ENCODE results near the gene PRKCE.

Gene PRKCE

DNA sequence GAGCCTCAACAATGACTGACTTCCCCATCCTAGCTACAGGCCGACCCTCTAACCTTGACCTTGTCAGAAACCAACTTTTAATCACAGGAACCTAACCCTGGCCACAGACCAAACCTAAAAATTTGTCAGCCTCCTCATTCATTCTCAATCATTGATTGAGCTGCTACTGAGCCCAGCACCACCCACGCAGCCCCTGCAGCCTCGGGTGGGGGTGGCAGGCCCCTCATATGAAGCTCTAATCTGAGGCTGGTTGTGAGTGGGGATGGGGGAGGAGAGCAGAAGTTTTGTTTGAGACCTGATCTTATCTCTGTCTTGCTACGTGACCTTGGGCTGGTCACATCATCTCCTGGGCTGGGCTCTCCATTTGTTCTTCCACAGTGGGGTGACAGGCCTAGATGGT, 546.2 kb downstream of the PRKCE start:
- Histone ChIP-seq H3K9ac (ENCODE audit: low read length) (no peak overlapping the region), H3K79me2 (ENCODE audit: control insufficient read depth, insufficient read depth, low read length) (no peaks in the 10 kb centered on the region), H4K8ac (ENCODE audit: low read depth, low read length) (no peak overlapping the region), H4K5ac (ENCODE audit: low read length) (no peak overlapping the region), H2BK15ac (replicated peaks; ENCODE audit: low read depth) (no peak overlapping the region), H3K27me3 (ENCODE audit: insufficient read depth, low read length, poor library complexity) (no peaks in the 10 kb centered on the region), H3K27ac (ENCODE audit: low read depth, low read length) (no peak overlapping the region), H3K36me3 (ENCODE audit: control insufficient read depth, insufficient read depth, low read length) (no peaks in the 10 kb centered on the region), H3K4ac (ENCODE audit: low read depth, low read length) (no peak overlapping the region), H2BK120ac (ENCODE audit: low read depth, low read length) (no peak overlapping the region), H3K79me1 (ENCODE audit: low read length) (no peaks in the 10 kb centered on the region), H3K56ac (ENCODE audit: low read length) (no peak overlapping the region), H3K4me3 (ENCODE audit: low read length) (no peak overlapping the region), H3K18ac (ENCODE audit: low read length) (no peak overlapping the region), H3K23ac (ENCODE audit: low read length) (no peak overlapping the region), H2BK5ac (ENCODE audit: low read length) (no peak overlapping the region), H3K4me1 (ENCODE audit: control insufficient read depth, low read depth, low read length) (no peaks in the 10 kb centered on the region), H2AK5ac (ENCODE audit: low read length) (no peak overlapping the region), H3K4me2 (ENCODE audit: low read length) (no peak overlapping the region)
- DNase-seq, result no peak
- no CpG with 5 or more reads among the region's 4 CpGs for WGBS (ENCODE audit: extremely low coverage, insufficient coverage, low lambda C conversion rate)

- no CpG with 5 or more reads among the region's 5 CpGs for WGBS (ENCODE audit: extremely low coverage, insufficient coverage, low lambda C conversion rate)
- no peak overlapping the region for H3K4me3 ChIP-seq (ENCODE audit: low read length)
- H2AK5ac ChIP-seq (ENCODE audit: low read length), result no peak overlapping the region
- H3K27ac ChIP-seq (ENCODE audit: low read depth, low read length), result no peak overlapping the region
- DNase-seq, result no peak
- no peak overlapping the region for H2BK120ac ChIP-seq (ENCODE audit: low read depth, low read length)
- H3K56ac ChIP-seq (ENCODE audit: low read length), result no peak overlapping the region
- H4K5ac ChIP-seq (ENCODE audit: low read length), result no peak overlapping the region
- no peak overlapping the region for H2BK5ac ChIP-seq (ENCODE audit: low read length)
- H3K9ac ChIP-seq (ENCODE audit: low read length), result no peak overlapping the region
- H3K4me1 ChIP-seq (ENCODE audit: control insufficient read depth, low read depth, low read length), result no peaks in the 10 kb centered on the region
- no peak overlapping the region for H4K8ac ChIP-seq (ENCODE audit: low read depth, low read length)
- H3K23ac ChIP-seq (ENCODE audit: low read length), result no peak overlapping the region
- no peak overlapping the region for H3K4ac ChIP-seq (ENCODE audit: low read depth, low read length)
- no peaks in the 10 kb centered on the region for H3K36me3 ChIP-seq (ENCODE audit: control insufficient read depth, insufficient read depth, low read length)
- no peak overlapping the region for H3K4me2 ChIP-seq (ENCODE audit: low read length)
- H2BK15ac ChIP-seq (replicated peaks; ENCODE audit: low read depth), result no peak overlapping the region
- H3K18ac ChIP-seq (ENCODE audit: low read length), result no peak overlapping the region
- H3K79me2 ChIP-seq (ENCODE audit: control insufficient read depth, insufficient read depth, low read length), result no peaks in the 10 kb centered on the region
- H3K27me3 ChIP-seq (ENCODE audit: insufficient read depth, low read length, poor library complexity), result no peaks in the 10 kb centered on the region
- no peaks in the 10 kb centered on the region for H3K79me1 ChIP-seq (ENCODE audit: low read length)
These were observed 546.8 kb downstream of the PRKCE start for GRCh38 chr2:46198164-46198883.

- WGBS (ENCODE audit: extremely low coverage, insufficient coverage, low lambda C conversion rate), result no CpG with 5 or more reads among the region's 6 CpGs
- H3K4ac ChIP-seq (ENCODE audit: low read depth, low read length), result no peak overlapping the region
- H3K79me2 ChIP-seq (ENCODE audit: control insufficient read depth, insufficient read depth, low read length), result no peaks in the 10 kb centered on the region
- no peaks in the 10 kb centered on the region for H3K27me3 ChIP-seq (ENCODE audit: insufficient read depth, low read length, poor library complexity)
- no peak for DNase-seq
- H3K79me1 ChIP-seq (ENCODE audit: low read length), result no peaks in the 10 kb centered on the region
- no peak overlapping the region for H2BK120ac ChIP-seq (ENCODE audit: low read depth, low read length)
- H3K56ac ChIP-seq (ENCODE audit: low read length), result no peak overlapping the region
- no peak overlapping the region for H3K9ac ChIP-seq (ENCODE audit: low read length)
- no peaks in the 10 kb centered on the region for H3K36me3 ChIP-seq (ENCODE audit: control insufficient read depth, insufficient read depth, low read length)
- H4K8ac ChIP-seq (ENCODE audit: low read depth, low read length), result no peak overlapping the region
- H3K18ac ChIP-seq (ENCODE audit: low read length), result no peak overlapping the region
- H3K23ac ChIP-seq (ENCODE audit: low read length), result no peak overlapping the region
- no peak overlapping the region for H4K5ac ChIP-seq (ENCODE audit: low read length)
- no peaks in the 10 kb centered on the region for H3K4me1 ChIP-seq (ENCODE audit: control insufficient read depth, low read depth, low read length)
- H3K4me3 ChIP-seq (ENCODE audit: low read length), result no peak overlapping the region
- H2BK5ac ChIP-seq (ENCODE audit: low read length), result no peak overlapping the region
- no peak overlapping the region for H2AK5ac ChIP-seq (ENCODE audit: low read length)
- H3K4me2 ChIP-seq (ENCODE audit: low read length), result no peak overlapping the region
- no peak overlapping the region for H3K27ac ChIP-seq (ENCODE audit: low read depth, low read length)
- H2BK15ac ChIP-seq (replicated peaks; ENCODE audit: low read depth), result no peak overlapping the region
These were observed 547.5 kb downstream of the PRKCE start for GRCh38 chr2:46198966-46199365.

DNA sequence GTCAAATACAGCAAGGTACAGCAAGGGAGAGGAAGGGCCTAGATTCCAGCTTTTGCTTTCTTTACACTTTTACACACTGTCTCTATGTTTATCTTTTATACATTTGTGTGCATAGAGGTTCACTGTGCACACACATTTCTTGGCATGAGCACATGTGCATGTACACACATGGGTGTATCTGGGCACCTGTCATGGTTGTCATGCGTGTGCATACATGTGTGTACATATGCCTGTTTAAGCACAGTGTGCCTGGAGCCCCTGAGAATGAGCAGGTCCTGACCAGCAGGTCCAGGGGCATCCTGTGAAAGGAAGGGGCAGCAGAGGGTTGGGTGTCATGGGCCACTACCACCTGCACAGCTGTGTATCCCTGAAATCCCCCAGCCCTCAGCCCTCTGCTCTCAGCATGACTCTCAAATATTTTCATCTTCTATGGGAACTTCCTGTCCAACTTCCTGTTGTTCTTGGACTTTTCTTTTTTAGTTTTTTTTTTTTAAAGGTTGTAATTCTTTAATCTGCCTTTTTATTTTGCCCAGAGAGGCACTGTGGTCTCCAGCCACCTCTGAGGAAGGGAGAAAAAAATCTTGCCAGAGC, 548.7 kb downstream of the PRKCE start:
- H2BK120ac ChIP-seq (ENCODE audit: low read depth, low read length), result no peak overlapping the region
- H3K4ac ChIP-seq (ENCODE audit: low read depth, low read length), result no peak overlapping the region
- H2BK5ac ChIP-seq (ENCODE audit: low read length), result no peak overlapping the region
- H3K4me1 ChIP-seq (ENCODE audit: control insufficient read depth, low read depth, low read length), result no peaks in the 10 kb centered on the region
- no peak overlapping the region for H3K4me3 ChIP-seq (ENCODE audit: low read length)
- H2BK15ac ChIP-seq (replicated peaks; ENCODE audit: low read depth), result no peak overlapping the region
- H4K5ac ChIP-seq (ENCODE audit: low read length), result no peak overlapping the region
- no peak overlapping the region for H3K4me2 ChIP-seq (ENCODE audit: low read length)
- no peaks in the 10 kb centered on the region for H3K79me1 ChIP-seq (ENCODE audit: low read length)
- H3K9ac ChIP-seq (ENCODE audit: low read length), result no peak overlapping the region
- no peak overlapping the region for H4K8ac ChIP-seq (ENCODE audit: low read depth, low read length)
- H3K56ac ChIP-seq (ENCODE audit: low read length), result no peak overlapping the region
- H3K18ac ChIP-seq (ENCODE audit: low read length), result no peak overlapping the region
- no peak overlapping the region for H2AK5ac ChIP-seq (ENCODE audit: low read length)
- no CpG with 5 or more reads among the region's 1 CpG for WGBS (ENCODE audit: extremely low coverage, insufficient coverage, low lambda C conversion rate)
- H3K79me2 ChIP-seq (ENCODE audit: control insufficient read depth, insufficient read depth, low read length), result no peaks in the 10 kb centered on the region
- H3K23ac ChIP-seq (ENCODE audit: low read length), result no peak overlapping the region
- H3K27ac ChIP-seq (ENCODE audit: low read depth, low read length), result no peak overlapping the region
- H3K36me3 ChIP-seq (ENCODE audit: control insufficient read depth, insufficient read depth, low read length), result no peaks in the 10 kb centered on the region
- no peaks in the 10 kb centered on the region for H3K27me3 ChIP-seq (ENCODE audit: insufficient read depth, low read length, poor library complexity)
- no peak for DNase-seq

- Histone ChIP-seq H3K36me3 (ENCODE audit: control insufficient read depth, insufficient read depth, low read length) (no peaks in the 10 kb centered on the region), H3K4me2 (ENCODE audit: low read length) (no peak overlapping the region), H3K18ac (ENCODE audit: low read length) (no peak overlapping the region), H3K4me3 (ENCODE audit: low read length) (no peak overlapping the region), H3K79me2 (ENCODE audit: control insufficient read depth, insufficient read depth, low read length) (no peaks in the 10 kb centered on the region), H3K9ac (ENCODE audit: low read length) (no peak overlapping the region), H3K23ac (ENCODE audit: low read length) (no peak overlapping the region), H2AK5ac (ENCODE audit: low read length) (no peak overlapping the region), H4K8ac (ENCODE audit: low read depth, low read length) (no peak overlapping the region), H3K27me3 (ENCODE audit: insufficient read depth, low read length, poor library complexity) (no peaks in the 10 kb centered on the region), H3K56ac (ENCODE audit: low read length) (no peak overlapping the region), H3K4me1 (ENCODE audit: control insufficient read depth, low read depth, low read length) (no peaks in the 10 kb centered on the region), H2BK120ac (ENCODE audit: low read depth, low read length) (no peak overlapping the region), H3K4ac (ENCODE audit: low read depth, low read length) (no peak overlapping the region), H2BK15ac (replicated peaks; ENCODE audit: low read depth) (no peak overlapping the region), H3K79me1 (ENCODE audit: low read length) (no peaks in the 10 kb centered on the region), H4K5ac (ENCODE audit: low read length) (no peak overlapping the region), H3K27ac (ENCODE audit: low read depth, low read length) (no peak overlapping the region), H2BK5ac (ENCODE audit: low read length) (no peak overlapping the region)
- WGBS (ENCODE audit: extremely low coverage, insufficient coverage, low lambda C conversion rate), result no CpG with 5 or more reads among the region's 7 CpGs
- DNase-seq, result no peak
These were observed 549.6 kb downstream of the PRKCE start for GRCh38 chr2:46200861-46201605.
